HG02981 (cell line): ENCODE data around the gene TP53TG5.

Experiments
- ATAC-seq: cut with Tn5 transposase; IDR thresholded peaks from one replicate; pipeline ENCODE4 v1.9.1; 2021; ENCODE audit warnings: mild to moderate bottlenecking, moderate library complexity; ENCODE audit not compliant: unreplicated experiment

TP53TG5 gene

GRCh38 chr20:45378191-45378590 lies at the start of gene TP53TG5:
TP53TG5 (minus strand) TSS chr20:45378325; CDS start chr20:45378236, 89 bp downstream.
- ATAC-seq = no peak

- ATAC-seq = no peak
Observed at GRCh38 chr20:45427236-45428149, 49.4 kb upstream of the TP53TG5 start.

- no peak for ATAC-seq
Observed at GRCh38 chr20:45426320-45427016, 48.3 kb upstream of the TP53TG5 start.

- no peak for ATAC-seq
Observed at GRCh38 chr20:45425561-45425960, 47.4 kb upstream of the TP53TG5 start.

GRCh38 chr20:45423700-45424099 lies 45.6 kb upstream of the TP53TG5 start:
- ATAC-seq = no peak

- ATAC-seq = no peak
Observed at GRCh38 chr20:45420125-45420524, 42.0 kb upstream of the TP53TG5 start.

GRCh38 chr20:45419188-45420091 lies 41.3 kb upstream of the TP53TG5 start:
- peak; percentile 75 for ATAC-seq

- no peak for ATAC-seq
Observed at GRCh38 chr20:45416917-45417316, 38.8 kb upstream of the TP53TG5 start.

- ATAC-seq = peak; percentile 55
Observed at GRCh38 chr20:45415822-45416637, 37.9 kb upstream of the TP53TG5 start, which contains the start of gene PIGT. PIGT (plus strand) TSS chr20:45416141; CDS start chr20:45416157, 16 bp downstream.

- ATAC-seq = no peak
Observed at GRCh38 chr20:45413479-45413878, 35.4 kb upstream of the TP53TG5 start.

- no peak for ATAC-seq
Observed at GRCh38 chr20:45412653-45413052, 34.5 kb upstream of the TP53TG5 start.

- no peak for ATAC-seq
Observed at GRCh38 chr20:45410887-45411286, 32.8 kb upstream of the TP53TG5 start.

- ATAC-seq = no peak
Observed at GRCh38 chr20:45409521-45410272, 31.6 kb upstream of the TP53TG5 start.

- no peak for ATAC-seq
Observed at GRCh38 chr20:45408646-45409213, 30.6 kb upstream of the TP53TG5 start.

- no peak for ATAC-seq
Observed at GRCh38 chr20:45407783-45408645, 29.9 kb upstream of the TP53TG5 start, which contains the start of gene DBNDD2. DBNDD2 (plus strand) TSS chr20:45408289; CDS start chr20:45408468, 179 bp downstream.

GRCh38 chr20:45407067-45407745 lies 29.1 kb upstream of the TP53TG5 start:
- no peak for ATAC-seq
